GM12865 (cell line): ENCODE measurements around the gene RBM42.

ENCODE experiments used
- DNase-seq: peaks from one replicate; pipeline ENCODE4 v3.0.0; 2010; ENCODE audit warnings: low read depth
- H3K4me3 ChIP-seq: 2 replicates; pipeline ENCODE4 v1.5.1; 2011; ENCODE audit warnings: mild to moderate bottlenecking, low read depth, low read length, control low read depth
- TF ChIP-seq, protein P1 (sequence below): IDR thresholded peaks from 2 replicates; pipeline ENCODE4 v1.5.1; 2011; ENCODE audit warnings: low read length, control low read depth, low read depth, inconsistent platforms; ENCODE audit not compliant: insufficient read depth; ENCODE audit errors: missing control alignments

The RBM42 gene

DNA sequence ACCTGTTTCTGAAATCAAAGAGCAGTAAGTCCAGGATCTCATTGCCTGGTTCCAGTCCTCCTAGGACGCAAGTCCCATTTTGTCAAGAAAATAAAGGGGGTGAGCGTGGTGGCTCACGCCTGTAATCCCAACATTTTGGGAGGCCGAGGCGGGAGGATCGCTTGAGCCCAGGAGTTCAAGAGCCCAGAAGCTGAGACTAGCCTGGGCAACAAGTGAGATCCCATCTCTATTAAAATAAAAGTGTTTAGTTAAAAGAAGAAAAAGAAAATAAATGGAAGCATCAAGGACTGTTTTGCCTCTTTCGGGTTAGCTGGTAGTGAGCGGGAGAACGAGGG is 16.6 kb upstream of the RBM42 start:
- TF ChIP-seq, protein P1, sequence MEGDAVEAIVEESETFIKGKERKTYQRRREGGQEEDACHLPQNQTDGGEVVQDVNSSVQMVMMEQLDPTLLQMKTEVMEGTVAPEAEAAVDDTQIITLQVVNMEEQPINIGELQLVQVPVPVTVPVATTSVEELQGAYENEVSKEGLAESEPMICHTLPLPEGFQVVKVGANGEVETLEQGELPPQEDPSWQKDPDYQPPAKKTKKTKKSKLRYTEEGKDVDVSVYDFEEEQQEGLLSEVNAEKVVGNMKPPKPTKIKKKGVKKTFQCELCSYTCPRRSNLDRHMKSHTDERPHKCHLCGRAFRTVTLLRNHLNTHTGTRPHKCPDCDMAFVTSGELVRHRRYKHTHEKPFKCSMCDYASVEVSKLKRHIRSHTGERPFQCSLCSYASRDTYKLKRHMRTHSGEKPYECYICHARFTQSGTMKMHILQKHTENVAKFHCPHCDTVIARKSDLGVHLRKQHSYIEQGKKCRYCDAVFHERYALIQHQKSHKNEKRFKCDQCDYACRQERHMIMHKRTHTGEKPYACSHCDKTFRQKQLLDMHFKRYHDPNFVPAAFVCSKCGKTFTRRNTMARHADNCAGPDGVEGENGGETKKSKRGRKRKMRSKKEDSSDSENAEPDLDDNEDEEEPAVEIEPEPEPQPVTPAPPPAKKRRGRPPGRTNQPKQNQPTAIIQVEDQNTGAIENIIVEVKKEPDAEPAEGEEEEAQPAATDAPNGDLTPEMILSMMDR, result no peak
- peak overlapping the region; percentile 84; the same call in 1 of the 2 replicates for H3K4me3 ChIP-seq
- no peak for DNase-seq

DNA sequence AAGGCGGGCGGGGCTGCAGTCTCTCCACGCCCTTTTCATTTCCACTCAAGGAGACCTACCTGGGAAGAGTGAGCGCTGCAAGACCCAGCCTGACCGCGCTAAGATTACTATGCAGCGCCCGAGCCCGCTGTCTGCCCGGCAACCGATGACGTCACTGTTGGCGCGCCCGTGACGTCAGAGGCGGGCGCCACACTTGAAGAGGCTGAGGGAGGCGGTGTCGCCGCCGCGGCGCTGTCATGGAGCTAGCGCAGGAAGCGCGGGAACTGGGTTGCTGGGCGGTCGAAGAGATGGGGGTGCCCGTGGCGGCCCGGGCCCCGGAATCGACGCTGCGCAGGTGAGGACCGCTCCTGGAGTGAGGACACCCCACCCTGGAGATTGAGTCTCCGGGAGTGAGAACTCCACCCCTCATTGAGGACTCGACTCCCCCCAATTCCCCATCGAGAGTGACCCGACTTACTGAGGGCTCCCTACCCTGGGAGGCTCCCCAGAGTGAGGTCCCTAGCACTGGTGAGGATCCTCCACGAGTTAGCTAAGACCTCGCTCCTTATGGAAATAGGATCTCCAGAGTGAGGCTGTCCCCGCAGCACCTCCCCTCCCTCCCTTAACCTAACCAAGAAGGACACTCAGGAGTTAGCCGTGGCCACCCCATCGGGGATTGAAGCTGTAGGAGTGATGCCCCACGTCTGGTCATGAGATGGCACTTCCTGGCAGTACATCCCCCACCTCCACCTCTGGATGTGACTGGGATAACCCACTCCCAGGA is 16.1 kb upstream of the RBM42 start, which contains the start of gene HAUS5:
Gene HAUS5 (plus strand): TSS at position 177 of the 763 bp plus-strand sequence. CDS start 60 bp downstream, at position 237.
- H3K4me3 ChIP-seq, result peak within 1 kb of the TSS; percentile 84
- DNase-seq, result peak; percentile 97
- TF ChIP-seq, protein P1, result no peak

DNA sequence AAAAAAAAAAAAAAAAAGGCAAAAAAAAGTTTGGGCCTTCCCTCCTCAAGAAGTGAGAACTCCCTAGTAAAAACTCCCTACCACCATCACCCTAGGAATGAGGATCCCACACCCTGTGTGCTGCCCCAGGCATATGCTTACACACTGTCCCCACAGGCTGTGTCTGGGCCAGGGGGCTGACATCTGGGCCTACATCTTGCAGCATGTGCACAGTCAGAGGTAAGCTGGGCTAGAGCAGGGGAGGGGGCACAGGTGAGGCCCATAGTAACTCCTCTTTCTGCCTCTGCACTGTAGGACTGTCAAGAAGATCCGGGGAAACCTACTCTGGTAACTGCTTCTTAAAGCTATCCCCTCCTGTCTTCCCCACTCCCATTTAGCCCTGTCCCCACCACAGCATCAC is 15.3 kb upstream of the RBM42 start:
- H3K4me3 ChIP-seq, result no peak overlapping the region
- DNase-seq, result no peak
- TF ChIP-seq, protein P1, result no peak

DNA sequence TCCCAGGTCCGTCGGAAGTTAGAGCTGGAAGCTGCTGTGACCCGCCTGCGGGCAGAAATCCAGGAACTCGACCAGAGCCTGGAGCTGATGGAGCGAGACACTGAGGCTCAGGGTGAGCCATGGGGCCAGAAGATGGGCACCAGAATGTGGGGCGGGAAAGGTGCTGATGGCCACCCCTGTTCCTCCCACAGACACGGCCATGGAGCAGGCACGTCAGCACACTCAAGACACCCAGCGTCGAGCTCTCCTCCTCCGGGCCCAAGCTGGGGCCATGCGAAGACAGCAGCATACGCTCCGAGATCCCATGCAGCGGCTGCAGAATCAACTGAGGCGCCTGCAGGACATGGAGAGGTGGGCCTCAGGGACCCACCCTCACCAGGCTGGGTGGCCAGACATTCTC is 13.8 kb upstream of the RBM42 start:
- no peak for DNase-seq
- H3K4me3 ChIP-seq, result no peak overlapping the region
- TF ChIP-seq, protein P1, result no peak

DNA sequence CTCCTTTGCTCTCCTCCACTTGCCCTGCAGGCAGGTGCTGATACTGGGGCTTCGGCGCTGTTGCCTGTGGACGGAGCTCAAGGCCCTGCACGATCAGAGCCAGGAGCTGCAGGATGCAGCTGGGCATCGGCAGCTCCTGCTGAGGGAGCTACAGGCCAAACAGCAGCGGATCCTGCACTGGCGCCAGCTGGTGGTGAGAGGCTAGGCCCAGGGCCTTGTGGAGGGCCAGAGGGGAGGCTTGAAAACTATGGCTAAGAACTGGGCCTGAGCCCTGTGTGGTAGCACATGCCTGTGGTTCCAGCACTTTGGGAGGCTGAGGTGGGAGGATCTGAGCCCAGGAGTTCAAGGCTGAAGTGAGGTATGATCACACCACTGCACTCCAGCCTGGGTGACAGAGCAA is 10.0 kb upstream of the RBM42 start:
- DNase-seq, result no peak
- TF ChIP-seq, protein P1, result no peak
- H3K4me3 ChIP-seq, result no peak overlapping the region

DNA sequence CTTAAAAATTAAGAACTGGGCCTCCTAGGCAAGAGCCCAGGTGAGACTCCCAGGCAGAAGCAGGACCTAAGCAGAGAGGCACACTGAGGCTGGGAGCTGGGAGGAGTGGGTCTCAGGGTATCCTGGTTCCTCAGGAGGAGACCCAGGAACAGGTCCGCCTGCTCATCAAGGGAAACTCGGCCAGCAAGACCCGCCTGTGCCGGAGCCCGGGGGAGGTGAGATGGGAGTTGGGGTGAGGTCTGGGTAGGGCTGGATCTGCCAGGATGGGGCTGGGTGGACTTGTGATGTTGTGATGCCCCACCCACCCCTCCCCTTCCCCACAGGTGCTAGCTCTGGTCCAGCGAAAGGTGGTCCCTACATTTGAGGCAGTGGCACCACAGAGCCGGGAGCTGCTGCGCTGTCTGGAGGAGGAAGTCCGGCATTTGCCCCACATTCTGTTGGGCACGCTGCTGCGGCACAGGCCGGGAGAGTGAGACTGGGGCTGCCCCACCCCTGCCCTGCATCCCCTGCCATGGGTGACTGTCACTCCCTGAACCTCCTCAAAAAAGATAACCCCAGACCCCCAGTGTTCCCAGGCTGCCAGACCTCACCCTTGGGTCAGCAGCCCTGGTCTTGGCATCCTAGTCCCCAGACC is 9.4 kb upstream of the RBM42 start:
- H3K4me3 ChIP-seq, result no peak overlapping the region
- DNase-seq, result no peak
- TF ChIP-seq, protein P1, result no peak

DNA sequence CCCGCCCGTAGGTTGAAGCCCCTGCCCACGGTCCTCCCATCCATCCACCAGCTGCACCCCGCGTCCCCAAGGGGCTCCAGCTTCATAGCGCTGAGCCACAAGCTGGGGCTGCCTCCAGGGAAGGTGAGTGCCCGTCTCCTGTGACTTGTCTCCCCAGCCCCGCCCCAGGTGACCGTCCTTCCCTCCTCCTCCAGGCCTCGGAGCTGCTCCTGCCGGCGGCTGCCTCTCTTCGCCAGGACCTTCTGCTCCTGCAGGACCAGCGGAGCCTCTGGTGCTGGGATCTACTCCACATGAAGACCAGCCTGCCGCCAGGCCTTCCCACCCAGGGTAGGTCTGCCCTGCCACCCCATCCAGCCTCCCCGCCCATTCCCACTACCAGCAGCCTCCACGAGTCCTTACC is 8.8 kb upstream of the RBM42 start:
- TF ChIP-seq, protein P1, result no peak
- no peak overlapping the region for H3K4me3 ChIP-seq
- DNase-seq, result no peak
